Activated CD4-positive, alpha-beta T cell treated with anti-CD3 and anti-CD28 coated beads, Interleukin-2, Interleukin-4, amounts not matched to agents 100 ng/mL and 50 ng/mL, durations not matched to agents 16 hours and 8 hours (primary cell): ENCODE data around the gene AKR1A1.

ENCODE experiments used
- DNase-seq: peaks from one replicate; pipeline ENCODE4 v3.0.0-alpha.2; 2020; ENCODE audit warnings: low spot score

Gene AKR1A1

GRCh38 chr1:45619149-45619921 is 68.7 kb downstream of the AKR1A1 start:
- DNase-seq, result no peak
